GM23338 (cell line): ENCODE data around the gene TTL.

ENCODE experiments used
- CREB1 ChIP-seq: fragments of 250-450 bp; sonication (Bioruptor Pico); IDR thresholded peaks from 2 replicates; pipeline ENCODE4 v1.5.0; 2020; ENCODE audit warnings: low read depth, mild to moderate bottlenecking, moderate library complexity
- EZH2 ChIP-seq: fragments of 200-600 bp; sonication (generic); IDR thresholded peaks from one replicate; pipeline ENCODE4 v1.8.0; 2017; ENCODE audit warnings: antibody characterized with exemption, mild to moderate bottlenecking, low read depth; ENCODE audit not compliant: unreplicated experiment
- EZH2phosphoT487 ChIP-seq: fragments of 200-600 bp; sonication (generic); IDR thresholded peaks from one replicate; pipeline ENCODE4 v1.8.1; 2018; ENCODE audit warnings: antibody characterized with exemption; ENCODE audit not compliant: unreplicated experiment
- JUNB ChIP-seq: IDR thresholded peaks from one replicate; pipeline ENCODE4 v1.6.1; 2016; ENCODE audit warnings: antibody characterized with exemption; ENCODE audit not compliant: unreplicated experiment
- NANOG ChIP-seq: IDR thresholded peaks from 2 replicates; pipeline ENCODE4 v1.6.1; 2016; ENCODE audit warnings: antibody characterized with exemption, borderline replicate concordance
- POLR2AphosphoS5 ChIP-seq: IDR thresholded peaks from 2 replicates; pipeline ENCODE4 v1.6.1; 2016; ENCODE audit warnings: antibody characterized with exemption, low read depth
- STAT1 ChIP-seq: IDR thresholded peaks from one replicate; pipeline ENCODE4 v1.6.1; 2016; ENCODE audit warnings: antibody characterized with exemption; ENCODE audit not compliant: unreplicated experiment
- ZNF114 ChIP-seq: fragments of 250-450 bp; sonication (Bioruptor Pico); IDR thresholded peaks from 2 replicates; pipeline ENCODE4 v1.5.0; 2020; ENCODE audit warnings: mild to moderate bottlenecking, moderate library complexity
- ZNF331 ChIP-seq: fragments of 250-450 bp; sonication (Bioruptor Pico); IDR thresholded peaks from 2 replicates; pipeline ENCODE4 v1.5.0; 2020; ENCODE audit warnings: low read depth, mild to moderate bottlenecking, moderate library complexity
- TF ChIP-seq, protein P1 (sequence below), 2 experiments: fragments of 200-600 bp in 1 of 2; sonication (generic) in 1 of 2; conservative IDR thresholded peaks; 2 replicates each; pipeline versions ENCODE4 v1.5.1 to v1.6.1; 2016 to 2017; ENCODE audit warnings: antibody characterized with exemption in 2 of 2, low read depth in 2 of 2, mild to moderate bottlenecking in 2 of 2, moderate library complexity in 1 of 2
- TF ChIP-seq, protein P2 (sequence below): IDR thresholded peaks from one replicate; pipeline ENCODE4 v1.6.1; 2018; ENCODE audit warnings: antibody characterized with exemption; ENCODE audit not compliant: unreplicated experiment
- TF ChIP-seq, protein P3 (sequence below): fragments of 250-450 bp; sonication (Bioruptor Pico); IDR thresholded peaks from 2 replicates; pipeline ENCODE4 v1.5.0; 2020; ENCODE audit warnings: mild to moderate bottlenecking, moderate library complexity
- TF ChIP-seq, protein P4 (sequence below): IDR thresholded peaks from 2 replicates; pipeline ENCODE4 v1.6.1; 2016; ENCODE audit warnings: antibody characterized with exemption

- TF ChIP-seq STAT1 (no peak), EZH2 (no peak), CREB1 (CRISPR knock-in tag) (no peak), JUNB (no peak), EZH2phosphoT487 (no peak), POLR2AphosphoS5 (no peak), ZNF114 (CRISPR knock-in tag) (no peak), NANOG (no peak), ZNF331 (CRISPR knock-in tag) (no peak)
- TF ChIP-seq, protein P1, sequence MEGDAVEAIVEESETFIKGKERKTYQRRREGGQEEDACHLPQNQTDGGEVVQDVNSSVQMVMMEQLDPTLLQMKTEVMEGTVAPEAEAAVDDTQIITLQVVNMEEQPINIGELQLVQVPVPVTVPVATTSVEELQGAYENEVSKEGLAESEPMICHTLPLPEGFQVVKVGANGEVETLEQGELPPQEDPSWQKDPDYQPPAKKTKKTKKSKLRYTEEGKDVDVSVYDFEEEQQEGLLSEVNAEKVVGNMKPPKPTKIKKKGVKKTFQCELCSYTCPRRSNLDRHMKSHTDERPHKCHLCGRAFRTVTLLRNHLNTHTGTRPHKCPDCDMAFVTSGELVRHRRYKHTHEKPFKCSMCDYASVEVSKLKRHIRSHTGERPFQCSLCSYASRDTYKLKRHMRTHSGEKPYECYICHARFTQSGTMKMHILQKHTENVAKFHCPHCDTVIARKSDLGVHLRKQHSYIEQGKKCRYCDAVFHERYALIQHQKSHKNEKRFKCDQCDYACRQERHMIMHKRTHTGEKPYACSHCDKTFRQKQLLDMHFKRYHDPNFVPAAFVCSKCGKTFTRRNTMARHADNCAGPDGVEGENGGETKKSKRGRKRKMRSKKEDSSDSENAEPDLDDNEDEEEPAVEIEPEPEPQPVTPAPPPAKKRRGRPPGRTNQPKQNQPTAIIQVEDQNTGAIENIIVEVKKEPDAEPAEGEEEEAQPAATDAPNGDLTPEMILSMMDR (conservative IDR thresholded peaks at IDR 0.05; ENCODE audit: low read depth in 2 of 2), result no peak
- TF ChIP-seq, protein P2, sequence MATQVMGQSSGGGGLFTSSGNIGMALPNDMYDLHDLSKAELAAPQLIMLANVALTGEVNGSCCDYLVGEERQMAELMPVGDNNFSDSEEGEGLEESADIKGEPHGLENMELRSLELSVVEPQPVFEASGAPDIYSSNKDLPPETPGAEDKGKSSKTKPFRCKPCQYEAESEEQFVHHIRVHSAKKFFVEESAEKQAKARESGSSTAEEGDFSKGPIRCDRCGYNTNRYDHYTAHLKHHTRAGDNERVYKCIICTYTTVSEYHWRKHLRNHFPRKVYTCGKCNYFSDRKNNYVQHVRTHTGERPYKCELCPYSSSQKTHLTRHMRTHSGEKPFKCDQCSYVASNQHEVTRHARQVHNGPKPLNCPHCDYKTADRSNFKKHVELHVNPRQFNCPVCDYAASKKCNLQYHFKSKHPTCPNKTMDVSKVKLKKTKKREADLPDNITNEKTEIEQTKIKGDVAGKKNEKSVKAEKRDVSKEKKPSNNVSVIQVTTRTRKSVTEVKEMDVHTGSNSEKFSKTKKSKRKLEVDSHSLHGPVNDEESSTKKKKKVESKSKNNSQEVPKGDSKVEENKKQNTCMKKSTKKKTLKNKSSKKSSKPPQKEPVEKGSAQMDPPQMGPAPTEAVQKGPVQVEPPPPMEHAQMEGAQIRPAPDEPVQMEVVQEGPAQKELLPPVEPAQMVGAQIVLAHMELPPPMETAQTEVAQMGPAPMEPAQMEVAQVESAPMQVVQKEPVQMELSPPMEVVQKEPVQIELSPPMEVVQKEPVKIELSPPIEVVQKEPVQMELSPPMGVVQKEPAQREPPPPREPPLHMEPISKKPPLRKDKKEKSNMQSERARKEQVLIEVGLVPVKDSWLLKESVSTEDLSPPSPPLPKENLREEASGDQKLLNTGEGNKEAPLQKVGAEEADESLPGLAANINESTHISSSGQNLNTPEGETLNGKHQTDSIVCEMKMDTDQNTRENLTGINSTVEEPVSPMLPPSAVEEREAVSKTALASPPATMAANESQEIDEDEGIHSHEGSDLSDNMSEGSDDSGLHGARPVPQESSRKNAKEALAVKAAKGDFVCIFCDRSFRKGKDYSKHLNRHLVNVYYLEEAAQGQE, result no peak
- TF ChIP-seq, protein P3, sequence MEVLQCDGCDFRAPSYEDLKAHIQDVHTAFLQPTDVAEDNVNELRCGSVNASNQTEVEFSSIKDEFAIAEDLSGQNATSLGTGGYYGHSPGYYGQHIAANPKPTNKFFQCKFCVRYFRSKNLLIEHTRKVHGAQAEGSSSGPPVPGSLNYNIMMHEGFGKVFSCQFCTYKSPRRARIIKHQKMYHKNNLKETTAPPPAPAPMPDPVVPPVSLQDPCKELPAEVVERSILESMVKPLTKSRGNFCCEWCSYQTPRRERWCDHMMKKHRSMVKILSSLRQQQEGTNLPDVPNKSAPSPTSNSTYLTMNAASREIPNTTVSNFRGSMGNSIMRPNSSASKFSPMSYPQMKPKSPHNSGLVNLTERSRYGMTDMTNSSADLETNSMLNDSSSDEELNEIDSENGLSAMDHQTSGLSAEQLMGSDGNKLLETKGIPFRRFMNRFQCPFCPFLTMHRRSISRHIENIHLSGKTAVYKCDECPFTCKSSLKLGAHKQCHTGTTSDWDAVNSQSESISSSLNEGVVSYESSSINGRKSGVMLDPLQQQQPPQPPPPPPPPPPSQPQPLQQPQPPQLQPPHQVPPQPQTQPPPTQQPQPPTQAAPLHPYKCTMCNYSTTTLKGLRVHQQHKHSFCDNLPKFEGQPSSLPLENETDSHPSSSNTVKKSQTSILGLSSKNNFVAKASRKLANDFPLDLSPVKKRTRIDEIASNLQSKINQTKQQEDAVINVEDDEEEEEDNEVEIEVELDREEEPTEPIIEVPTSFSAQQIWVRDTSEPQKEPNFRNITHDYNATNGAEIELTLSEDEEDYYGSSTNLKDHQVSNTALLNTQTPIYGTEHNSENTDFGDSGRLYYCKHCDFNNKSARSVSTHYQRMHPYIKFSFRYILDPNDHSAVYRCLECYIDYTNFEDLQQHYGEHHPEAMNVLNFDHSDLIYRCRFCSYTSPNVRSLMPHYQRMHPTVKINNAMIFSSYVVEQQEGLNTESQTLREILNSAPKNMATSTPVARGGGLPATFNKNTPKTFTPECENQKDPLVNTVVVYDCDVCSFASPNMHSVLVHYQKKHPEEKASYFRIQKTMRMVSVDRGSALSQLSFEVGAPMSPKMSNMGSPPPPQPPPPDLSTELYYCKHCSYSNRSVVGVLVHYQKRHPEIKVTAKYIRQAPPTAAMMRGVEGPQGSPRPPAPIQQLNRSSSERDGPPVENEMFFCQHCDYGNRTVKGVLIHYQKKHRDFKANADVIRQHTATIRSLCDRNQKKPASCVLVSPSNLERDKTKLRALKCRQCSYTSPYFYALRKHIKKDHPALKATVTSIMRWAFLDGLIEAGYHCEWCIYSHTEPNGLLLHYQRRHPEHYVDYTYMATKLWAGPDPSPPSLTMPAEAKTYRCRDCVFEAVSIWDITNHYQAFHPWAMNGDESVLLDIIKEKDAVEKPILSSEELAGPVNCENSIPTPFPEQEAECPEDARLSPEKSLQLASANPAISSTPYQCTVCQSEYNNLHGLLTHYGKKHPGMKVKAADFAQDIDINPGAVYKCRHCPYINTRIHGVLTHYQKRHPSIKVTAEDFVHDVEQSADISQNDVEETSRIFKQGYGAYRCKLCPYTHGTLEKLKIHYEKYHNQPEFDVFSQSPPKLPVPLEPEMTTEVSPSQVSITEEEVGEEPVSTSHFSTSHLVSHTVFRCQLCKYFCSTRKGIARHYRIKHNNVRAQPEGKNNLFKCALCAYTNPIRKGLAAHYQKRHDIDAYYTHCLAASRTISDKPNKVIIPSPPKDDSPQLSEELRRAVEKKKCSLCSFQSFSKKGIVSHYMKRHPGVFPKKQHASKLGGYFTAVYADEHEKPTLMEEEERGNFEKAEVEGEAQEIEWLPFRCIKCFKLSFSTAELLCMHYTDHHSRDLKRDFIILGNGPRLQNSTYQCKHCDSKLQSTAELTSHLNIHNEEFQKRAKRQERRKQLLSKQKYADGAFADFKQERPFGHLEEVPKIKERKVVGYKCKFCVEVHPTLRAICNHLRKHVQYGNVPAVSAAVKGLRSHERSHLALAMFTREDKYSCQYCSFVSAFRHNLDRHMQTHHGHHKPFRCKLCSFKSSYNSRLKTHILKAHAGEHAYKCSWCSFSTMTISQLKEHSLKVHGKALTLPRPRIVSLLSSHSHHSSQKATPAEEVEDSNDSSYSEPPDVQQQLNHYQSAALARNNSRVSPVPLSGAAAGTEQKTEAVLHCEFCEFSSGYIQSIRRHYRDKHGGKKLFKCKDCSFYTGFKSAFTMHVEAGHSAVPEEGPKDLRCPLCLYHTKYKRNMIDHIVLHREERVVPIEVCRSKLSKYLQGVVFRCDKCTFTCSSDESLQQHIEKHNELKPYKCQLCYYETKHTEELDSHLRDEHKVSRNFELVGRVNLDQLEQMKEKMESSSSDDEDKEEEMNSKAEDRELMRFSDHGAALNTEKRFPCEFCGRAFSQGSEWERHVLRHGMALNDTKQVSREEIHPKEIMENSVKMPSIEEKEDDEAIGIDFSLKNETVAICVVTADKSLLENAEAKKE (CRISPR knock-in tag), result no peak
- TF ChIP-seq, protein P4, sequence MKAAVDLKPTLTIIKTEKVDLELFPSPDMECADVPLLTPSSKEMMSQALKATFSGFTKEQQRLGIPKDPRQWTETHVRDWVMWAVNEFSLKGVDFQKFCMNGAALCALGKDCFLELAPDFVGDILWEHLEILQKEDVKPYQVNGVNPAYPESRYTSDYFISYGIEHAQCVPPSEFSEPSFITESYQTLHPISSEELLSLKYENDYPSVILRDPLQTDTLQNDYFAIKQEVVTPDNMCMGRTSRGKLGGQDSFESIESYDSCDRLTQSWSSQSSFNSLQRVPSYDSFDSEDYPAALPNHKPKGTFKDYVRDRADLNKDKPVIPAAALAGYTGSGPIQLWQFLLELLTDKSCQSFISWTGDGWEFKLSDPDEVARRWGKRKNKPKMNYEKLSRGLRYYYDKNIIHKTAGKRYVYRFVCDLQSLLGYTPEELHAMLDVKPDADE, result no peak
These were observed 90.0 kb downstream of the TTL start for GRCh38 chr2:112572005-112572404.
